GM18867 (cell line): ENCODE data around the gene NHEJ1.

Experiments
- ATAC-seq: cut with Tn5 transposase; IDR thresholded peaks from one replicate; pipeline ENCODE4 v1.9.1; 2021; ENCODE audit warnings: mild to moderate bottlenecking, moderate library complexity; ENCODE audit not compliant: unreplicated experiment

The NHEJ1 gene

DNA sequence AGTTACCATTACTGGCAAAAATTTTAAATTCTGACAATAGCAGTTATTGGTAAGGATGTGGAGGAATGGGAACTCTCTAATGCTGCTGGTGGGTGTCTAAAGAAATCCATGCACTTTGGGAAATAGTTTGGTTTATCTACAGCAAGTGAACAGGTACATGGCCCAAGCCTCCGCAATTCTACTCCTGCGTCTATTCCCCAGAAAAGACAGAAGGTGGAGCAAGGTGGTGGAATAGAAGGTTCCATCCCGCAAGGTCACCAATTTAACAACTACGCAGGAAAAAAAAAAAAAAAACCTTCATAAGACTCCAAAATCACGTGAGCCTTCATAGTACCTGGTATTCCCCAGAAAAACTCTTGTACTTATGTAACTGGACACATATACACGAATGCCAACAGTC is 125.8 kb downstream of the NHEJ1 start:
- no peak for ATAC-seq

- no peak for ATAC-seq
These were observed 128.4 kb downstream of the NHEJ1 start for GRCh38 chr2:219032051-219032745.

DNA sequence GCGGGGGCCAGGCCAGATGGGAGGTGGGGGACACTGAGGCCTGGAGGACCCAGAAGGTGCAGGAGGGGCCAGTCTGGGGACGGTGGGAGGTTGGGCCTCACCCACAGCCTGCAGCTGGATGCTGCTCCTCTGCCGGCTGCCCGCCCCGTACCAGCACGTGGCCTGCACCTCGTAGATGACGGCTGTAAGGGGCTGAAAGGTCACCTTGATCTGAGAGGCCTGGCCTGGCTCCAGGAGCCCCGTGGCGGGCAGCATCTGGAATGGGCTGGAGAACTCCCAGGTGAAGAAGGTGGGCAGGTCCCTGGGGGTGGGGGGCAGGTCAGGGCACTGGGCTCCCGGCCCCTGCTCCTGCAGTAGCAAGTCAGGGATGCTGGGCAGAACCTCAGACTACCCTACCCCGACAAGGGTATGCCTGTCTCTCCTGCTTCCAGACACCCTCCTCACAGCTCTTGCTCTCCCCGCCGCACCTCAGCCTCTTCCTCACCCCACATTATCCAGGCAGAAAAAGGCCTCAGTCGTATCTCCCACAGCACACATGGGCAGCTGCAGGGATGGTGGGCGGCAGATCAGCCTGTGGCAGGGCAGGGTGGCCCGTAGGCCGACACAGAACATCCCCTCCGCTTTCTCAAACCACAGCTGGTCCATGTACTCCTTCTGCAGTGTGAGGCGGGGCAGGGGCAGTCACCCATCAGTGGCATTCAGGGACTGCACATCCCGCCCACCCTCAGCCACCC is 129.4 kb downstream of the NHEJ1 start:
- no peak for ATAC-seq

GRCh38 chr2:219030177-219030940 is 130.3 kb downstream of the NHEJ1 start:
- ATAC-seq: no peak

GRCh38 chr2:219029829-219030165 is 130.8 kb downstream of the NHEJ1 start:
- ATAC-seq: peak; percentile 78

DNA sequence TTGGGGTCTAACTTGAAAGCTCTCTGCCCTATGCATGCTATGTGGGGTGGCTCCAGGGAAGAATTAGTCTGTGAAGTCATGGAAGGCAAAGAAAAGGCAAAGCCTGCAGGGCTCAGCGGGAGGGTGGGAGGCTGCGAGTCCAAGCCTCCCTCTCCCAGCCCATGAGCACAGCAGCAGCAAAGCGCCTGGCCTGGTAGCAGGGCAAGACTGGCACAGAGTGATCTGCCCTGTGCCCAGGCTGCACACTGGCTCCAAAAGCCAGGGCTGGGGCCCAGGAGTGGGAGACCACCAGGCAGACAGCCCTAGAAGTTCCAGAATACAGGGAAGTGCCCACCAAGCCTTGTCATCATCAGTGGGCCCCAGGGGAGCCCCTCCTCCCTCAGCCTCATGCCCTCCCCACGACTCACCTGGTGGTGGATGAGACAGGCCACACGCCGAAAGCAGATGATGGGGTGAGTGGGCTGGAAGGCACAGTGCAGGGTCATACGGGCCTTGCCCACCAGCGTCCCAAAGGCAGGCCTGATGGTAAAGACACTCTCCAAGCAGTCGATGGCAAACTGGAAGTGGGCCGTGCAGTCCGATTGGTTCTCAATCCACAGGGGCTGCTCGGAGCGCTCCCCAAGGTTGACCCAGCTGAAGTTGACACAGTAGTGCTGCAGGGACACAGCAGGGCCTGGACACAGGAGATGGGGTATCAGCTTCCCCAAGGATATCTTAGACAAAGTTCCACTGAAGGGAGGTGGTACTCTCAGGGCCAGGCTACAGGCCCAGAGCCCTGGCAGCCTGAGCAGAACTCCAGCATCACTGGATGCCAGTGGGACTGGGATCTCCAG is 131.4 kb downstream of the NHEJ1 start:
- ATAC-seq: peak; percentile 23

DNA sequence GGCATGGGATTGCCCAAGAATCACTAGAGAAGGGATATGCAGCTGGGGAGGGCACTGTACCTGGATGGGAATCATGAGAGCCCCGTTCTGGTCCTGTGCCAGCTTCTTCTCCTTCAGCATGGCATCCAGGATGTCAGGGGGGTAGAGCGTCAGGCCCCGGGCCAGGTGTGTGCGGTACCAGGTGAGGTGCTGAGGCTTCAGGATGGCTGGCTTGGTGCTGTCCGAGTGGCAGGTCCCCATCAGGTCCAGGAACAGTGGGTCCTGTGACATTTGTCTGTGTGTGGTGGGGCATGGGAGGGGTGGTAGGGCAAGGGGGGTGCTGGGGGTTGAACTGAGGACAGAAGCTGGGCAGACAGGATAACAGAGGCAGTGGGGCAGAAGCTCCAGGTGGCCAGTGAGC is 132.5 kb downstream of the NHEJ1 start:
- no peak for ATAC-seq

DNA sequence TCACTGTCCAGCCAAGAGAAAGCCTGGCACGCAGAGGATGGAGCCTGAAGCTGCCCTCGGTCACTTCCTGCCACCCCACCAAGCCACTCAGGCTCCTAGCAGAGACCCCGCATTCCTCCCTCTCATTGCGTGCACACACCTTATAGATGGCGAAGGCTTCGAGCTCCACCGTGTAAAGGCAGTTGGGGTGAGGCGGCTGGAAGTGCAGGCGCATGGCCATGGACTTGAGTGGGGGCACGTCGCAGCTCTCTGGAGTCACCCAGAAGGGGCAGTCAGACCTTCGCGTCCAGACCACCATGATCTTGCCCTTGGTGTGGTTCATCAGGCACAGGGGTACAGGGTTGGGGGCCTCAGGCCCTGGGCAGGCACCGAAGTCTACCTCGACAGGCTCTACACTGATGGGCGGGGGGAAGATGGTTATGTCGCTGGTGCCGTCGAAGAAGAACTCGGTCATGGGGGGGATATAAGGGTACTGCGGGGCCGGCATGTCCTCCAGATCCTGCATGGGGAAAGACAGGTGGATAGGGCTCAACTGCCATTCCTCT is 133.0 kb downstream of the NHEJ1 start:
- ATAC-seq: no peak

DNA sequence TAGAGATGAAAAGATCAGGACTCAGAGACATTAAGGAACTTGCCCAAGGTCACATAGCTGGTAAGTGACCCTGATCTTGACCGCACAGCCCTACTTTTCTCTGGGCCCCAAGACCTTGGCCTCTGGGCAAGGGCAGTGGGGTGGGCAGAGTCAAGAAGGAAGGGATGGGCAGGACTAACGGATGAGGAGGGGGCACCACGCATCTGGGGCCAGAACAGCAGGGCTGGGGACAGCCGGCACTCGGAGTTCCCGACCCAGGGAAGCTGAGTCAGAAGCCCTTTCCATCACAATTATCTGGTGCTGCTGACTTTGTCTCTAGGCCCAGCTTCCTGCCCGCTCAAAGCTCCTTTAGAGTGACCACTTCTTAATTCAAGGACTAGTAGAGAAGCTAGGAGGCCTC is 133.7 kb downstream of the NHEJ1 start:
- ATAC-seq: no peak

- no peak for ATAC-seq
These were observed 134.7 kb downstream of the NHEJ1 start for GRCh38 chr2:219025637-219026585.
